LNCAP (cell line): ENCODE data around the gene ELSPBP1.

ENCODE experiments used
- TF ChIP-seq, protein P1 (sequence below): fragments of 450-650 bp; IDR thresholded peaks from 2 replicates; pipeline ENCODE4 v1.5.1; 2017; ENCODE audit warnings: mild to moderate bottlenecking

ELSPBP1 gene

GRCh38 chr19:48004236-48004635 lies 9.8 kb downstream of the ELSPBP1 start:
- TF ChIP-seq, protein P1, sequence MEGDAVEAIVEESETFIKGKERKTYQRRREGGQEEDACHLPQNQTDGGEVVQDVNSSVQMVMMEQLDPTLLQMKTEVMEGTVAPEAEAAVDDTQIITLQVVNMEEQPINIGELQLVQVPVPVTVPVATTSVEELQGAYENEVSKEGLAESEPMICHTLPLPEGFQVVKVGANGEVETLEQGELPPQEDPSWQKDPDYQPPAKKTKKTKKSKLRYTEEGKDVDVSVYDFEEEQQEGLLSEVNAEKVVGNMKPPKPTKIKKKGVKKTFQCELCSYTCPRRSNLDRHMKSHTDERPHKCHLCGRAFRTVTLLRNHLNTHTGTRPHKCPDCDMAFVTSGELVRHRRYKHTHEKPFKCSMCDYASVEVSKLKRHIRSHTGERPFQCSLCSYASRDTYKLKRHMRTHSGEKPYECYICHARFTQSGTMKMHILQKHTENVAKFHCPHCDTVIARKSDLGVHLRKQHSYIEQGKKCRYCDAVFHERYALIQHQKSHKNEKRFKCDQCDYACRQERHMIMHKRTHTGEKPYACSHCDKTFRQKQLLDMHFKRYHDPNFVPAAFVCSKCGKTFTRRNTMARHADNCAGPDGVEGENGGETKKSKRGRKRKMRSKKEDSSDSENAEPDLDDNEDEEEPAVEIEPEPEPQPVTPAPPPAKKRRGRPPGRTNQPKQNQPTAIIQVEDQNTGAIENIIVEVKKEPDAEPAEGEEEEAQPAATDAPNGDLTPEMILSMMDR: no peak

GRCh38 chr19:48006762-48007161 lies 12.3 kb downstream of the ELSPBP1 start:
- TF ChIP-seq, protein P1: no peak

- TF ChIP-seq, protein P1: no peak
Observed at GRCh38 chr19:48010932-48011758, 16.7 kb downstream of the ELSPBP1 start.

DNA sequence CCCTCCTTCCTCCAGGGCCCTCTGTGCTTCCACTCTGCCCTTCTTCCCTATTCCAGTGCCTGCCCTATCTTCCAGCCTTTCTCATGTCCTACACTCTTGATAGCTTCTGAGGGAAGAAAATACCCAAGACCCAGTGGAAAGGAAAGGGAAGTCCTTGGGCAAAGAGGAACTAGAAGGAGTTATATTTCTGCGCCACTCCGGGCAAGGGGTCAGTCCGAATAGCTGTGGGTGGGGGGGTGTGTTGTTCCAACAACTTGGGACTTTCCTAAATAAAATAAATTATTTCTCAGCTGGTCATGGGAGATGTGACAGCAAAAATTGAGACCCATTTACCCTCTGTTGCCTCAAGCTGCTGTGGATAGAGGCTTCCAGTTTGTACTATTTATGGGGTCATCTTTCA lies 26.3 kb downstream of the ELSPBP1 start:
- TF ChIP-seq, protein P1: no peak

DNA sequence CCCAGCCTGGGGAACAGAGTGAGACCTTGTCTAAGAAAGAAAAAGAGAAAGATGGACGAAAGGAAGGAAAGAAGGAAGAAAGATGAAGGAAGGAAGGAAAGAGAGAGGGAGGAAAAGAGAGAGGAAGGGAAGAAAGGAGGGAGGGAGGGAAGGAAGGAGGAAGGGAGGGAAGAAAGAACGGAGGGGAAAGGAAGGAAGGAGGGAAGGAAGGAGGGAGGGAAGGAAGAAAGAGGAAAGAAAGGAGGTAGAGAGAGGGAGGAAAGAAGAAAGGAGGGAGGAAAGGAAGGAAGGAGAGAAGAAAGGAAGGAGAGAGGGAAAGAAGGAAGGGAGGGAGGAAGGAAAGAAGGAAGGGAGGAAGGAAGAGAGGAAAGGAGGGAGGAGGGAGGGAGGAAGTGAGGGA lies 28.6 kb downstream of the ELSPBP1 start:
- TF ChIP-seq, protein P1: no peak

DNA sequence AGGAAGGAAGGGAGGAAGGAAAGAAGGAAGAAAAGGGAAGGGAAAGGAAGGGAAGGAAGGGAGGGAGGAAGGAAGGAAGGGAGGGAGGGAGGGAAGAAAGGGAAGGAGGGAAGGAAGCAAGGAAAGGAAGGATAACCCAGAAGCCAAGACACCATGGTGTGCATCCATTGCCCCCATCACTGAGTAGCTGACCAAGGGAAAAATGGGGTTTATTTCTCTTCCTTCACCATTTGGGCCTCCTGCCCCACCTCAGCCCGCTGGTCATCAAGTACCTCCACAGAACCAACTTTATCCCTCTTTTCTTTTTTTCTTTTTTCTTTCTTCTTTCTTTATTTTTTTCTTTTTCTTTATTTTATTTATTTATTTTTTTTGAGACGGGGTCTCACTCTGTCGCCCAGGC lies 29.1 kb downstream of the ELSPBP1 start:
- TF ChIP-seq, protein P1: no peak

DNA sequence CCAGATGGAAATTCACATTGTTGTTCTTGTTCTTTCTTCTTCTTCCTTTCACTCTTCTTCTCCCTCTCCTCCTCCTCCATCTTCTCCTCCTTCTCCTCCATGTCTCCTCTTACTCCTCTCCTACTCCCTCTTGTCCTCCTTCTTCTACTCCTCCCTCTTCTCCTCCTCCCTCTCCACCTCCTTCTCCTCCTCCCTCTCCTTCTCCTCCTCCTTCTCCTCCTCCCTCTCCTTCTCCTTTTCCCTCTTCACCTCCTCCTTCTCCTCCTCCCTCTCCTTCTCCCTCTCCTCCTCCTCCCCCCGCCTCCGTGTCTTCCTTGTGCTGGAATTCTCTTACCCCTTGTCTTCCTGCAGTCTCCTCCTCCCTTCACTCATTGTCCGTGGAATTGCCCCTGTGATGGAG lies 31.0 kb downstream of the ELSPBP1 start:
- TF ChIP-seq, protein P1: no peak
